Regular cardiac myocyte (primary cell): Measurements from ENCODE around the gene RNFT2. TPM values are rescaled to one million over a fixed set of nuclear protein-coding genes. Genes with fewer than 3 reads are reported as not detected.

Experiments used
- total RNA-seq: library from RNA; depleted of rRNA; stranded (reverse); fragments of >200 nt; gene quantifications from 2 replicates; pipeline ENCODE4 v1.2.3, GENCODE V29; 2014

Gene RNFT2
- 1.7 and 4.6 TPM in 2 replicates for total RNA-seq

GRCh38 chr12:116737774-116738657 lies at the start of gene RNFT2, which contains the start of gene SPRING1:
TSS of gene RNFT2 (plus strand) at chr12:116738315. CDS start at chr12:116740498, 2,183 bp downstream.
TSS of gene SPRING1 (minus strand) at chr12:116738069. CDS start at chr12:116737900, 169 bp downstream.

DNA sequence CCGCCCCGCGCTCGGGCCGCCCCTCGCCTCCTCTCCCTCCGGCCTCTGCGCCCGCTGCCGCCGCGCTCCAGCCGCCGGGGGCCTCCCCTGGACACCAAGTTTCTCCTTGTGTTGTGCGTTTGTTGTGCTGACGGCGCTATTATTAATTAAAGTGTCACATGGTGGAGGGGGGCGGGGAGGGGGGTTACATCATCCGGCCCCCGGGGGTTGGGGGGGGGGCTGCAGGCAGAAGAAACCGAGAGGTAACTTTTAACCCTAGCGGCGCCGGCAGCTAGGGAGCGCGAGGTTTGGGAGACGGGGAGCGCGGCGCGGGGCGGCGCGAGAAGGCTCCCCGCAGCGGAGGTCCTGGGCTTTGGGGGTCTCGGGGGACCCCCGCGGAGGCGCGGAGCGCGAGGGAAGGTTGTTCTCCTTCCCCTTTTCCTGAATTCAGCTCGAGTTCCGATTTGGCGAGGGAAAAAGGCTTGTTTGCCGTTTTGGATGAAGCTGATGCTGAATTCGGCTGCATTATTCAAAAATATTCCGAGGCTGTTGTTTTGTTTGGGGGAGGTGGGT lies 143.3 kb downstream of the RNFT2 start, which contains the start of gene HRK:
TSS of gene HRK (minus strand) at position 117 of the 552 bp plus-strand sequence. CDS start 134 bp downstream, outside the sequence.

Other genes with a start within 250 kb of the RNFT2 start
- 0.28 and 0.58 TPM in 2 replicates for gene MAP1LC3B2, start 178.9 kb upstream of the RNFT2 start, total RNA-seq
- 27.1 and 27.6 TPM in 2 replicates for gene SPRING1, start 246 bp upstream of the RNFT2 start, total RNA-seq
- gene HRK, start 143.1 kb downstream of the RNFT2 start, total RNA-seq: under 0.01 and 1.1 TPM in 2 replicates
- 16.9 and 19.7 TPM in 2 replicates for gene FBXW8, start 172.6 kb downstream of the RNFT2 start, total RNA-seq